Measurements from ENCODE around the gene CCDC138.

GRCh38 chr2:108912629-108912902 lies 126.0 kb downstream of the CCDC138 start:
- TF ChIP-seq CTCF (IDR thresholded peaks at IDR 0.05) (no peak), TCF7L2 (IDR thresholded peaks at IDR 0.05; ENCODE audit: low read depth, low read length) (no peak), POLR2AphosphoS5 (IDR thresholded peaks at IDR 0.05; ENCODE audit: low read depth, low read length) (no peak)
